ENCODE results near the gene S100A11. TPM values are rescaled to one million over a fixed set of nuclear protein-coding genes. Genes with fewer than 3 reads are reported as not detected.

Gene S100A11
- total RNA-seq = 33.0 and 103 TPM in 2 replicates

GRCh38 chr1:152036267-152037216, at the start of gene S100A11:
Gene S100A11, minus strand, starts transcription at chr1:152037004. Its CDS starts 89 bp downstream, at chr1:152036915.

GRCh38 chr1:151993734-151994496, 42.9 kb downstream of the S100A11 start, which contains the start of gene S100A10:
Gene S100A10, minus strand, starts transcription at chr1:151993859. Its CDS starts 7,629 bp downstream, at chr1:151986230.

Other genes starting within 250 kb of the S100A11 start
- 2.1 and 5.6 TPM in 2 replicates for gene TDRKH, start 246.5 kb downstream of the S100A11 start, total RNA-seq
- not detected in 2 replicates for gene LINGO4, start 231.6 kb downstream of the S100A11 start, total RNA-seq
- gene RORC, start 205.2 kb downstream of the S100A11 start, total RNA-seq = not detected in 2 replicates
- not detected in 2 replicates for gene C2CD4D, start 197.2 kb downstream of the S100A11 start, total RNA-seq
- not detected in 2 replicates for gene THEM5, start 183.3 kb downstream of the S100A11 start, total RNA-seq
- 8.2 and 9.8 TPM in 2 replicates for gene THEM4, start 127.5 kb downstream of the S100A11 start, total RNA-seq
- 37.4 and 94.7 TPM in 2 replicates for gene S100A10, start 43.1 kb downstream of the S100A11 start, total RNA-seq
- not detected in 2 replicates for gene TCHHL1, start 52.1 kb upstream of the S100A11 start, total RNA-seq
- gene TCHH, start 78.4 kb upstream of the S100A11 start, total RNA-seq = not detected in 2 replicates
- not detected in 2 replicates for gene RPTN, start 122.2 kb upstream of the S100A11 start, total RNA-seq
- gene HRNR, start 187.2 kb upstream of the S100A11 start, total RNA-seq = not detected in 2 replicates